Kidney capillary endothelial cell (primary cell): ENCODE measurements around the gene CXCL16.
"Not testable (repeated sequence)": the region's sequence is repeated elsewhere in the genome, so short reads cannot be mapped to it uniquely, and the experiment has no call there.

Experiments used
- DNase-seq: peaks from one replicate; pipeline ENCODE4 v3.0.0-alpha.2; 2018; ENCODE audit warnings: low spot score

Gene CXCL16

GRCh38 chr17:4699401-4700056, 40.2 kb downstream of the CXCL16 start:
- DNase-seq = not testable (repeated sequence)

GRCh38 chr17:4696437-4696805, 43.3 kb downstream of the CXCL16 start:
- no peak for DNase-seq

GRCh38 chr17:4693416-4693815, 46.3 kb downstream of the CXCL16 start:
- no peak for DNase-seq

GRCh38 chr17:4691686-4692085, 48.0 kb downstream of the CXCL16 start:
- no peak for DNase-seq

GRCh38 chr17:4690745-4691144, 49.0 kb downstream of the CXCL16 start:
- no peak for DNase-seq

GRCh38 chr17:4689872-4690271, 49.9 kb downstream of the CXCL16 start:
- DNase-seq = not testable (repeated sequence)

- not testable (repeated sequence) for DNase-seq
These were observed 56.0 kb downstream of the CXCL16 start for GRCh38 chr17:4683739-4684138.
